Left ventricle myocardium inferior (tissue), 1 donor: ENCODE measurements around the gene ANXA6. TPM values are rescaled to one million over a fixed set of nuclear protein-coding genes. Genes with fewer than 3 reads are reported as not detected.

Experiments
- DNase-seq: peaks from one replicate; pipeline ENCODE4 v3.0.0-alpha.2; 2020
- H3K27ac ChIP-seq: fragments of 200-600 bp; replicated peaks from 2 replicates; pipeline ENCODE4 v1.8.0; 2021
- H3K27me3 ChIP-seq: fragments of 200-600 bp; 2 replicates; pipeline ENCODE4 v1.8.0; 2021; ENCODE audit warnings: low read depth
- H3K36me3 ChIP-seq: fragments of 200-600 bp; 2 replicates; pipeline ENCODE4 v1.8.0; 2021
- H3K4me1 ChIP-seq: fragments of 200-600 bp; 2 replicates; pipeline ENCODE4 v1.8.0; 2021
- H3K4me3 ChIP-seq: fragments of 200-600 bp; 2 replicates; pipeline ENCODE4 v1.8.0; 2021; ENCODE audit warnings: mild to moderate bottlenecking, moderate library complexity
- H3K9me3 ChIP-seq: fragments of 200-600 bp; replicated peaks from 2 replicates; pipeline ENCODE4 v1.8.0; 2021
- intact Hi-C: fragments of 100-400 bp; cut with micrococcal nuclease; formaldehyde crosslinking; loops from one replicate; pipeline ENCODE4 v1.11.0; 2022
- total RNA-seq: library from RNA; stranded (reverse); fragmentation: NEBNext Ultra II Directional; extraction: Animal tissue kit (Norgen Biotek cat#: 25700); gene quantifications from one replicate; pipeline ENCODE4 v1.2.1, GENCODE V29; 2021
- TF ChIP-seq, protein P1 (sequence below): fragments of 200-600 bp; IDR thresholded peaks from 2 replicates; pipeline ENCODE4 v1.8.0; 2021; ENCODE audit warnings: antibody characterized with exemption, mild to moderate bottlenecking, borderline replicate concordance
- donor health status: DM: no; HTN: yes; CAD: no; lungs with severe emphysema.

Gene ANXA6
- total RNA-seq, 1 donor from 2014 or later, result 195 TPM

DNA sequence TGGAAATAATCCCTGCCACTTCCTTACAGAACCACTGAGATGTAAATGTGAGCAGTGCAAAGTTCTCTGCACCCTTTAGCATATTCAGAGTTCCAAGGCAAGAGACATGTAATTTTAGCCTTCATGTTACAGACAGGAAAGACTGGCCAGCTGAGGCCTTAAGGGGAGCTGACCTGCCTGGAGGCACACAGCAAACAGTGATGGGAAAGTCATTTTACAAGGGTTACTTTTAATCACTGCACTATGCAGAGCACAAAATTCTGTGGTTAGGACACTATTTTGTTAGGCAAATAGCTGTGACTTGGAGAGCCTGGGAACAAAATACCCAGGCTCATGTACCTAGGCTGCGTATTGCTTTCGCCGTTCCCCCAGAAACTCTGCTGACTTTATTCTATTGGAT, 46.6 kb downstream of the ANXA6 start:
- Histone ChIP-seq H3K4me1 (peaks cover 65% of the 10 kb centered on the region), H3K9me3 (no peaks in the 10 kb centered on the region), H3K27ac (peak overlapping the region; percentile 78), H3K27me3 (no peaks in the 10 kb centered on the region), H3K36me3 (peaks cover 69% of the 10 kb centered on the region), H3K4me3 (no peak overlapping the region)
- DNase-seq, result no peak
- intact Hi-C loops, result loop anchor here (5.0 kb wide), 1 partner anchor 59 kb away; no protein-coding TSS in a partner anchor
- TF ChIP-seq, protein P1, sequence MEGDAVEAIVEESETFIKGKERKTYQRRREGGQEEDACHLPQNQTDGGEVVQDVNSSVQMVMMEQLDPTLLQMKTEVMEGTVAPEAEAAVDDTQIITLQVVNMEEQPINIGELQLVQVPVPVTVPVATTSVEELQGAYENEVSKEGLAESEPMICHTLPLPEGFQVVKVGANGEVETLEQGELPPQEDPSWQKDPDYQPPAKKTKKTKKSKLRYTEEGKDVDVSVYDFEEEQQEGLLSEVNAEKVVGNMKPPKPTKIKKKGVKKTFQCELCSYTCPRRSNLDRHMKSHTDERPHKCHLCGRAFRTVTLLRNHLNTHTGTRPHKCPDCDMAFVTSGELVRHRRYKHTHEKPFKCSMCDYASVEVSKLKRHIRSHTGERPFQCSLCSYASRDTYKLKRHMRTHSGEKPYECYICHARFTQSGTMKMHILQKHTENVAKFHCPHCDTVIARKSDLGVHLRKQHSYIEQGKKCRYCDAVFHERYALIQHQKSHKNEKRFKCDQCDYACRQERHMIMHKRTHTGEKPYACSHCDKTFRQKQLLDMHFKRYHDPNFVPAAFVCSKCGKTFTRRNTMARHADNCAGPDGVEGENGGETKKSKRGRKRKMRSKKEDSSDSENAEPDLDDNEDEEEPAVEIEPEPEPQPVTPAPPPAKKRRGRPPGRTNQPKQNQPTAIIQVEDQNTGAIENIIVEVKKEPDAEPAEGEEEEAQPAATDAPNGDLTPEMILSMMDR, result no peak

DNA sequence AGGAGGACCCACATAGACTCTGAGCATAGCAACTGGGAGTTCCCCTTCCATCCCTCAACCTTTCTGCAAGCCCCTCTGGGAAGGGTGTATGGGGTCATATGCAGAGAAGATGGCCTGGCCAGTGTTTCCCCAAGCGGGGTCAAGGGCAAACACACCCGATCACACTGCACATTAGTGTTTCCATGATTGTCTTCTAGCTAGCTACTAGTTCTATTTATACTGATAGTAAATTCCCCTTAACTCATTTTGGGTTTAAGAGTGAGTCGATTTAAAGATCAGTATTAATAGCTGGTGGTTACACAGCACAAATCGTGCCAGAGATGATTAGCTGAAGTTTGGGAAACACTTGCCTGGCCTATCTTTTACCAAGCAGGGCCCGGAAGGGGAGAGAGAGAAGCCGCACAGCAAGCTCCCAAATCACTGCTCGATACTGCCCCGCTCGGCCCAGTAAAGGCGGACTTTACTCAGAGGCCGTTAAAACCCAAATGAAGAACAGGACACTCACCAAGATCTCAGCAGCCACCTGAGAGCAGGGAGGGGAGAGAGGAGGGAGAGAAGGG, 47.4 kb downstream of the ANXA6 start:
- TF ChIP-seq, protein P1, result peak; percentile 32
- Histone ChIP-seq H3K4me1 (peaks cover 70% of the 10 kb centered on the region), H3K4me3 (no peak overlapping the region), H3K27ac (peak overlapping the region; percentile 78), H3K9me3 (no peaks in the 10 kb centered on the region), H3K27me3 (no peaks in the 10 kb centered on the region), H3K36me3 (peaks cover 75% of the 10 kb centered on the region)
- intact Hi-C loops, result loop anchor here (5.0 kb wide), 1 partner anchor 58 kb away; no protein-coding TSS in a partner anchor
- DNase-seq, result no peak

DNA sequence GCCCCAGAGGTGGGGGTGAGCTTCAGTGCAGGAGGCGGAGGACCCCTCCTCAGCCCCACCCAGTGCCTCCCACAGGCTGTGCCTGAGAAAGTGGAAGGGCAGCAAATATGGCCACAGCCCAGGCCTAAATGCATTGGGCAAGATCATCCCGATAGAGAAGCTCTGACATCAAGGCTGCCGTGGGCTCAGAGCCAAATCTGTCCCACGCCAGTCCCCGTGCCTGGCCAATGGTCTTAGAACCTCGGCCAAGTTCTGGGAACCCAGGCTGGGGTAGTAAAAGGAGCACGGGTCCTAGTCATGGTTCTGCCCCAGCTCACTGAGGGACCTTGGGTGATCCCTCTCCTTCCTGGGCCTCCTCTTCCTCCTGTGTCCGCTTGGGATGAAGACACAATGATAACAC, 49.0 kb downstream of the ANXA6 start:
- no peak overlapping the region for H3K4me3 ChIP-seq
- H3K27ac ChIP-seq, result peak overlapping the region; percentile 78
- peaks cover 70% of the 10 kb centered on the region for H3K4me1 ChIP-seq
- H3K9me3 ChIP-seq, result no peaks in the 10 kb centered on the region
- DNase-seq, result no peak
- TF ChIP-seq, protein P1, result no peak
- H3K36me3 ChIP-seq, result peaks cover 86% of the 10 kb centered on the region
- H3K27me3 ChIP-seq, result no peaks in the 10 kb centered on the region
- intact Hi-C loops, result loop anchor here (5.0 kb wide), 1 partner anchor 106 kb away; no protein-coding TSS in a partner anchor

DNA sequence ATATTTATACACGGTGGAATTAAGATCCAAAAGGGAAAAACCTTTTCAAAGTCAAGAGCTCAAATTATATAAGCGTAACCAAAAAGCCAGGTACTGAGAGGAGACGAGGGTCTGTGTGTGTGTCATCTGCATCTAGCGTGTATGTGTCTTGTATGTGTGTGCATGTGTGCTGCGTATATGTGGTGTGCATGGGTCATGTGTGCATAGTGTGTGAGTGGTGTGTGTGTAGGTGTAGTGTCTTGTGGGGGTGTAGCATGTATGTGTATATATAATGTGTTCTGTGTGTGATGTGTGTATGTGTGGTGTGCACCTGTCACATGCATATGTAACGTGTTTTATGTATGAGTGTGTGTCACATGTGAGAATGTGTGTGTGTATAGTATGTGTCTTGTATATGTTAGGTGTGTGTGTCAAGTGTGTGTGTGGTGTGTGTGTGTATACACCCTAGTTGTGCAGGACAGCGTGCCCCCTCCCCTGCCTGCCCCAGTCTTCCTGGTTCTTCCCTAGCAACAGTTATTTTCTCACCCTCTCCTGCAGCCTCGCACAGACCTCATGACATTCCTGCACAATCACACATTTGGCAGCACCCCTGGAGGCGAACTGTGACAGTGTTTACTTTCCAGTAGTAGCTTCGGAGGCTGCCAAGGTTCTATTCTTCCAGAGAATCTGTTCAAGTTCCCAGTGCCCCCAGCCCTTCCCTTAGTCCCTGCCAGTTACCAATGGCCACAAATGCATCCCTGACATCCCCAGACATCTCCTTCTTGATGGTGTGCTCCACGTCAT, 49.6 kb downstream of the ANXA6 start:
- TF ChIP-seq, protein P1, result peak; percentile 34
- peak; percentile 63 for DNase-seq
- H3K27ac ChIP-seq, result peak overlapping the region; percentile 78
- H3K27me3 ChIP-seq, result no peaks in the 10 kb centered on the region
- H3K9me3 ChIP-seq, result no peaks in the 10 kb centered on the region
- intact Hi-C loops, result loop anchor here (5.0 kb wide), 1 partner anchor 106 kb away; no protein-coding TSS in a partner anchor
- peaks cover 70% of the 10 kb centered on the region for H3K4me1 ChIP-seq
- peaks cover 87% of the 10 kb centered on the region for H3K36me3 ChIP-seq
- no peak overlapping the region for H3K4me3 ChIP-seq

DNA sequence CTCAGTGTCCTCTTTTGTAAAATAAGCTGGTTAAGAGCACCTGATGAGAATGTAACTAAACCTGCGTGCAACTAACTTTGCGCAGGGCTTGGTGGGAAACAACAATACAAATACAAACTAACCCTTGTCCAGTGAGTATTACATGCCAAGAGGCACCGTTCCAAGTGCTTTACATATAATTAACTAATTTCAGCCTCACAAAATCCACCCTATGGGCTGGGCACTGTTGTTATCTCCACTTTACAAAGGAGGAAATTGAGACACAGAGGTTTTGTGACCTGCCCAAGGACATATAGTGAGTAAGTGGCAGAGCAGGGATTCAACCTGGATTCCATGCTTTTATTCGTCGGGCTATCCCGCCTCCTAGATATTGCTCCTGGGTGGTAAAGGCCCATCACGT, 50.5 kb downstream of the ANXA6 start:
- H3K4me1 ChIP-seq, result peaks cover 77% of the 10 kb centered on the region
- H3K9me3 ChIP-seq, result no peaks in the 10 kb centered on the region
- H3K27me3 ChIP-seq, result no peaks in the 10 kb centered on the region
- intact Hi-C loops, result loop anchor here (5.0 kb wide), 1 partner anchor 105 kb away; no protein-coding TSS in a partner anchor
- no peak overlapping the region for H3K4me3 ChIP-seq
- H3K27ac ChIP-seq, result no peak overlapping the region
- TF ChIP-seq, protein P1, result no peak
- no peak for DNase-seq
- peaks cover 87% of the 10 kb centered on the region for H3K36me3 ChIP-seq
